IMR-90 (cell line): Measurements from ENCODE around the gene SLC9B2. TPM values are rescaled to one million over a fixed set of nuclear protein-coding genes. Genes with fewer than 3 reads are reported as not detected.

Source experiments
- ATAC-seq: fragments of 200-7000 bp; cut with Tn5 transposase; 2 replicates; pipeline ENCODE4 v1.9.1; 2020; ENCODE audit warnings: low read depth, mild to moderate bottlenecking, moderate library complexity
- BruUV-seq: library from RNA; stranded (reverse); fragments of 400-500 nt; replicated peaks from 2 replicates; lab custom pipeline; 2021; lab: Mats Ljungman, UMichigan
- CTCF ChIA-PET: fragments of 300-600 bp; formaldehyde crosslinking; extraction: SDS; loops from one replicate; lab custom pipeline; 2021; ENCODE audit warnings: antibody characterized with exemption; lab: Yijun Ruan, JAX
- POLR2A ChIA-PET: fragments of 300-600 bp; sonication (Branson Sonifier 250); formaldehyde crosslinking; loops from one replicate; lab custom pipeline; 2022; ENCODE audit warnings: antibody characterized with exemption; ENCODE audit not compliant: unreplicated experiment; lab: Charles Lee
- DNase-seq: peaks from one replicate; pipeline ENCODE4 v3.0.0; 2013
- H2AFZ ChIP-seq: replicated peaks from 2 replicates; pipeline ENCODE3; 2013; ENCODE audit warnings: low read length, mild to moderate bottlenecking; ENCODE audit not compliant: poor library complexity
- H2AK5ac ChIP-seq: 2 replicates; pipeline ENCODE4 v1.6.1; 2013; ENCODE audit warnings: low read depth, low read length, inconsistent platforms
- H2AK9ac ChIP-seq: replicated peaks from 2 replicates; pipeline ENCODE3; 2013; ENCODE audit warnings: mild to moderate bottlenecking, low read depth, low read length, moderate library complexity; ENCODE audit not compliant: poor library complexity
- H2BK120ac ChIP-seq: 2 replicates; pipeline ENCODE4 v1.6.1; 2013; ENCODE audit warnings: low read depth, low read length, inconsistent platforms
- H2BK15ac ChIP-seq: 3 replicates; pipeline ENCODE4 v1.6.1; 2013; ENCODE audit warnings: low read depth, low read length, inconsistent platforms
- H2BK20ac ChIP-seq: 2 replicates; pipeline ENCODE4 v1.6.1; 2013; ENCODE audit warnings: low read depth, mild to moderate bottlenecking, inconsistent platforms, low read length, moderate library complexity
- H2BK5ac ChIP-seq: 2 replicates; pipeline ENCODE4 v1.6.1; 2013; ENCODE audit warnings: mild to moderate bottlenecking, low read depth, low read length, inconsistent platforms; ENCODE audit not compliant: poor library complexity, severe bottlenecking
- H3K14ac ChIP-seq: replicated peaks from 2 replicates; pipeline ENCODE4 v1.6.1; 2013; ENCODE audit warnings: low read depth, low read length, inconsistent platforms
- H3K18ac ChIP-seq: 2 replicates; pipeline ENCODE4 v1.6.1; 2013; ENCODE audit warnings: low read depth, low read length, control low read depth
- H3K23ac ChIP-seq: 2 replicates; pipeline ENCODE4 v1.6.1; 2013; ENCODE audit warnings: low read depth, low read length, inconsistent platforms
- H3K27ac ChIP-seq: 2 replicates; pipeline ENCODE4 v1.5.1; 2013; ENCODE audit warnings: mild to moderate bottlenecking, control low read depth, low read length; ENCODE audit not compliant: insufficient read depth
- H3K27me3 ChIP-seq: 2 replicates; pipeline ENCODE4 v1.6.1; 2013; ENCODE audit warnings: low read length; ENCODE audit not compliant: control insufficient read depth, insufficient read depth
- H3K36me3 ChIP-seq: 2 replicates; pipeline ENCODE4 v1.6.1; 2013; ENCODE audit warnings: low read length, mixed read lengths; ENCODE audit not compliant: control insufficient read depth, insufficient read depth
- H3K4ac ChIP-seq: 2 replicates; pipeline ENCODE4 v1.6.1; 2013; ENCODE audit warnings: low read depth, low read length, inconsistent platforms
- H3K4me1 ChIP-seq: 2 replicates; pipeline ENCODE4 v1.6.1; 2013; ENCODE audit warnings: low read length, mixed read lengths; ENCODE audit not compliant: control insufficient read depth, insufficient read depth
- H3K4me2 ChIP-seq: 2 replicates; pipeline ENCODE4 v1.6.1; 2013; ENCODE audit warnings: low read depth, mild to moderate bottlenecking, control low read depth, low read length, moderate library complexity
- H3K4me3 ChIP-seq: 2 replicates; pipeline ENCODE4 v1.5.1; 2013; ENCODE audit warnings: low read depth, mild to moderate bottlenecking, control low read depth, low read length, moderate library complexity; ENCODE audit not compliant: insufficient read depth
- H3K56ac ChIP-seq: 2 replicates; pipeline ENCODE4 v1.6.1; 2013; ENCODE audit warnings: low read length, inconsistent platforms; ENCODE audit not compliant: insufficient read depth; ENCODE audit errors: extremely low read depth
- H3K79me1 ChIP-seq, 2 experiments: 2 replicates each; pipeline ENCODE4 v1.6.1; 2013; ENCODE audit warnings: low read length in 2 of 2, inconsistent platforms in 1 of 2, low read depth in 1 of 2
- H3K9ac ChIP-seq: 2 replicates; pipeline ENCODE4 v1.6.1; 2013; ENCODE audit warnings: low read depth, low read length, control low read depth
- H3K9me1 ChIP-seq: 2 replicates; pipeline ENCODE4 v1.6.1; 2013; ENCODE audit warnings: low read length, inconsistent platforms; ENCODE audit not compliant: insufficient read depth
- H3K9me3 ChIP-seq: 2 replicates; pipeline ENCODE4 v1.6.1; 2013; ENCODE audit warnings: low read length; ENCODE audit not compliant: control insufficient read depth, insufficient read depth
- H4K20me1 ChIP-seq: 2 replicates; pipeline ENCODE4 v1.6.1; 2013; ENCODE audit warnings: low read length, inconsistent platforms; ENCODE audit not compliant: insufficient read depth
- H4K5ac ChIP-seq: 2 replicates; pipeline ENCODE4 v1.6.1; 2013; ENCODE audit warnings: mild to moderate bottlenecking, low read depth, low read length, control low read depth
- H4K8ac ChIP-seq, 2 experiments: 2 replicates each; pipeline ENCODE4 v1.6.1; 2013; ENCODE audit warnings: low read depth in 2 of 2, low read length in 2 of 2, control low read depth in 1 of 2, inconsistent platforms in 1 of 2
- H4K91ac ChIP-seq: 2 replicates; pipeline ENCODE4 v1.6.1; 2013; ENCODE audit warnings: low read depth, low read length, inconsistent platforms; ENCODE audit not compliant: insufficient read depth
- BHLHE40 ChIP-seq: fragments of 150-350 bp; IDR thresholded peaks from 2 replicates; pipeline ENCODE4 v1.6.1; 2016; ENCODE audit warnings: mild to moderate bottlenecking, low read depth, low read length
- CEBPB ChIP-seq: IDR thresholded peaks from 2 replicates; pipeline ENCODE4 v1.6.1; 2012; ENCODE audit warnings: low read depth, low read length, improper control_type of control experiment
- CHD1 ChIP-seq: IDR thresholded peaks from 2 replicates; pipeline ENCODE4 v1.6.1; 2012; ENCODE audit warnings: low read depth, low read length, improper control_type of control experiment
- CTCF ChIP-seq: conservative IDR thresholded peaks from 2 replicates; pipeline ENCODE4 v1.5.1; 2012; ENCODE audit warnings: mild to moderate bottlenecking, low read depth, low read length, improper control_type of control experiment
- NFE2L2 ChIP-seq: fragments of 150-350 bp; IDR thresholded peaks from 2 replicates; pipeline ENCODE4 v1.6.1; 2016; ENCODE audit warnings: low read depth, mild to moderate bottlenecking, low read length
- USF2 ChIP-seq: fragments of 150-350 bp; IDR thresholded peaks from 2 replicates; pipeline ENCODE4 v1.6.1; 2017; ENCODE audit warnings: mild to moderate bottlenecking, antibody characterized with exemption, low read length, low read depth
- WGBS, 2 experiments: methylation state at CpG; one replicate each; pipeline versions ENCODE4 v1.1.5 to v1.1.7; 2013; ENCODE audit warnings: missing lambda C conversion rate in 2 of 2; ENCODE audit not compliant: insufficient read length in 1 of 2; ENCODE audit errors: extremely low coverage in 2 of 2; 5-methylcytosine and 5-hydroxymethylcytosine counted together
- dilution Hi-C: fragments of 300-500 bp; cut with HindIII; formaldehyde crosslinking; loops from one replicate; pipeline ENCODE4 v1.14.3; 2018; ENCODE audit warnings: low sequenced_read_pairs; ENCODE audit not compliant: unreplicated experiment
- in situ Hi-C: fragments of 300-500 bp; cut with MboI; formaldehyde crosslinking; loops from 3 replicates; pipeline ENCODE4 v1.14.3; 2019; ENCODE audit warnings: low sequenced_read_pairs, inconsistent platforms, mixed read lengths
- intact Hi-C: fragments of 100-400 bp; cut with micrococcal nuclease; formaldehyde crosslinking; loops from 2 replicates; pipeline ENCODE4 v1.10.0; 2022
- polyA plus RNA-seq, 3 experiments: library from polyadenylated mRNA; depleted of rRNA; stranded (reverse); fragments of >200 nt; gene quantifications; 2 replicates each; pipeline ENCODE4 v1.2.3, GENCODE V29; 2012; ENCODE audit warnings: low replicate concordance in 1 of 3
- total RNA-seq: library from RNA; depleted of rRNA; stranded (reverse); fragments of >200 nt; gene quantifications from 2 replicates; pipeline ENCODE4 v1.2.3, GENCODE V29; 2012

The SLC9B2 gene
- total and polyA plus RNA-seq, 2 of the 4 experiments (the other 2 are of a cell fraction) = 5.7 to 9.0 TPM

DNA sequence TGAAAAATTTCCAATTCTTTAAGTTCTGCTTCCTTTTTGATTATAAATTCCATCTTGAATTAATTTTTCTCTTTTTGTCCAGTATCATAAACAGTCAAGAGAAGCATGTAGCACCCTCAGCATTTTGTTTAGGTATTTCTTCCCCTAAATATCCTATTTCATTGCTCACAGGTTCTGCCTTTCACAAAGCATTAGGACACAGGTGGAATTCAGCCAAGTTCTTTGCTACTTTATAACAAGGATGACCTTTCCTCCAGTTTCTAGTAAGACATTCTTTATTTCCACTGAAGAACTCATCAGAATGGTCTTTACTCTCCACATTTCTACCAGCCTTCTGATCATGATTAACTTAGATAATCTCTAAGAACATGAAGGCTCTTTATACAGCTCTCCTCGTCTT, 64.5 kb downstream of the SLC9B2 start:
- no peak overlapping the region for H3K9ac ChIP-seq
- DNase-seq = peak; percentile 83
- no peaks in the 10 kb centered on the region for H3K9me3 ChIP-seq

More for the DNA sequence above, 64.5 kb downstream of the SLC9B2 start:
- Histone ChIP-seq H2AK9ac (no peak overlapping the region), H2BK120ac (no peak overlapping the region), H2BK20ac (no peak overlapping the region), H3K27me3 (no peaks in the 10 kb centered on the region), H3K4ac (no peak overlapping the region), H2AK5ac (no peak overlapping the region), H3K36me3 (no peaks in the 10 kb centered on the region), H3K14ac (no peak overlapping the region), H2BK5ac (no peak overlapping the region), H4K5ac (no peak overlapping the region), H2BK15ac (no peak overlapping the region), H2AFZ (no peak overlapping the region), H3K27ac (no peak overlapping the region), H3K79me1 (no peaks in the 10 kb centered on the region), H3K23ac (no peak overlapping the region), H3K18ac (no peak overlapping the region), H3K4me1 (peaks cover 10% of the 10 kb centered on the region), H4K91ac (no peak overlapping the region), H3K9me1 (peaks cover 7% of the 10 kb centered on the region; the same call in 1 of the 2 replicates), H4K20me1 (no peaks in the 10 kb centered on the region), H3K4me2 (no peak overlapping the region), H3K56ac (no peak overlapping the region), H3K4me3 (no peak overlapping the region), H4K8ac (no peak overlapping the region)
- BruUV-seq = no TSS peak
- POLR2A ChIA-PET = no interaction called here
- intact Hi-C loops = loop anchor here (5.0 kb wide), 1 partner anchor 510 kb away; the partner anchor contains the start of gene NFKB1
- CTCF ChIA-PET = no interaction called here
- no peak for TF ChIP-seq BHLHE40
- no peak for TF ChIP-seq USF2
- no peak for TF ChIP-seq NFE2L2
- 0 out of 2 replicates have a peak, but pooled peaks have one; percentile 6 for TF ChIP-seq CEBPB
- no peak for TF ChIP-seq CHD1
- TF ChIP-seq CTCF = no peak
- no CpG with 5 or more reads among the region's 1 CpG for WGBS, 2 experiments
- in situ Hi-C loops = no loop called here
- dilution Hi-C loops = loop anchor here (25.0 kb wide), 1 partner anchor 400 kb away; no protein-coding TSS in a partner anchor
- peak; percentile 47 for ATAC-seq
